A673 (cell line): ENCODE data around the gene CIAO3. TPM values are rescaled to one million over a fixed set of nuclear protein-coding genes. Genes with fewer than 3 reads are reported as not detected.

Experiments
- BruUV-seq: library from RNA; stranded (reverse); fragments of 400-500 nt; replicated peaks from 2 replicates; lab custom pipeline; 2021; lab: Mats Ljungman, UMichigan
- CTCF ChIA-PET: fragments of 300-600 bp; sonication (Branson Sonifier 250); formaldehyde crosslinking; loops from one replicate; lab custom pipeline; 2022; ENCODE audit warnings: antibody characterized with exemption; lab: Charles Lee
- POLR2A ChIA-PET: fragments of 300-600 bp; sonication (Branson Sonifier 250); formaldehyde crosslinking; loops from one replicate; lab custom pipeline; 2022; ENCODE audit warnings: antibody characterized with exemption; ENCODE audit not compliant: low non-redundant PET; lab: Charles Lee
- DNase-seq: peaks from one replicate; pipeline ENCODE4 v3.0.0-alpha.2; 2015; ENCODE audit warnings: low spot score
- H3K27ac ChIP-seq: fragments of 200-600 bp; sonication (generic); 2 replicates; pipeline ENCODE4 v1.5.1; 2016; ENCODE audit warnings: mixed run types, low read depth, mild to moderate bottlenecking, mixed read lengths, antibody characterized with exemption, low read length; ENCODE audit not compliant: poor library complexity, severe bottlenecking
- H3K27me3 ChIP-seq: fragments of 200-600 bp; sonication (generic); replicated peaks from 2 replicates; pipeline ENCODE4 v1.6.1; 2017; ENCODE audit warnings: mixed run types, low read depth, mild to moderate bottlenecking, mixed read lengths, antibody characterized with exemption, low read length; ENCODE audit not compliant: insufficient read depth, poor library complexity
- H3K36me3 ChIP-seq: fragments of 200-600 bp; sonication (generic); 2 replicates; pipeline ENCODE4 v1.6.1; 2016; ENCODE audit warnings: mixed run types, mild to moderate bottlenecking, mixed read lengths, antibody characterized with exemption, low read length; ENCODE audit not compliant: insufficient read depth, poor library complexity, severe bottlenecking
- H3K4me1 ChIP-seq: fragments of 200-600 bp; sonication (generic); 2 replicates; pipeline ENCODE4 v1.6.1; 2017; ENCODE audit warnings: mixed run types, mild to moderate bottlenecking, mixed read lengths, antibody characterized with exemption, low read length; ENCODE audit not compliant: insufficient read depth, poor library complexity, severe bottlenecking
- H3K4me3 ChIP-seq: fragments of 200-600 bp; sonication (generic); 2 replicates; pipeline ENCODE4 v1.5.1; 2016; ENCODE audit warnings: low read depth, mixed run types, mild to moderate bottlenecking, mixed read lengths, low read length; ENCODE audit not compliant: poor library complexity, severe bottlenecking
- H3K9me3 ChIP-seq: fragments of 200-600 bp; sonication (generic); 2 replicates; pipeline ENCODE4 v1.6.1; 2016; ENCODE audit warnings: mixed run types, low read depth, mild to moderate bottlenecking, mixed read lengths, antibody characterized with exemption, low read length; ENCODE audit not compliant: poor library complexity, severe bottlenecking
- EZH2 ChIP-seq: fragments of 200-600 bp; sonication (generic); IDR thresholded peaks from 2 replicates; pipeline ENCODE4 v1.6.1; 2017; ENCODE audit warnings: borderline replicate concordance, low read depth, mild to moderate bottlenecking, mixed read lengths, antibody characterized with exemption, low read length; ENCODE audit not compliant: poor library complexity, severe bottlenecking
- intact Hi-C: fragments of 100-400 bp; cut with micrococcal nuclease; formaldehyde crosslinking; loops from one replicate; pipeline ENCODE4 v1.10.0; 2022; ENCODE audit not compliant: unreplicated experiment
- total RNA-seq: library from RNA; stranded (reverse); gene quantifications from 2 replicates; pipeline ENCODE4 v1.2.3, GENCODE V29; 2021
- TF ChIP-seq, protein P1 (sequence below): fragments of 300-800, 200-600 bp; sonication (generic); conservative IDR thresholded peaks from 2 replicates; pipeline ENCODE4 v1.5.1; 2017; ENCODE audit warnings: low read depth, mild to moderate bottlenecking, antibody characterized with exemption, low read length, moderate library complexity, mixed read lengths

The CIAO3 gene
- total RNA-seq, 1 experiment from 2014 or later: 48.4 TPM

DNA sequence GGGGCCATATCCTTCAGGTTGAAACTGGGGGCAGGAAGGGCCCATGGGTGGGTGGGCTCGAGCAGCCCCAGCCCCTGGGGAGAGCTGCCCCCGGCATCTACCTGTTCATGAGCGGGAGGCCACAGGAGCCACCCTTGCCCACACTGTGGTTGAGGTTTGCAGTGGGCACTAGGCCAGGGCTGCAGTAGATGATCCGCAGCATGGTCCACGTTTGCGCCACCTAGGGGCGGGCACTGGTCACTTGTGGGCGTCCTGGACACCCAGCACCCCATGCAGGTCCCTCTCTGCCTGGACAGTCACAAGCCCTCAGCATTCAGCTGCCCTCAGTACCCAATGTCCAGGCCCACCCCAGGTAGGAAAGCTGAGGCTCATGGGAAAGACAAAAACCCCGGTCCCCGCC, 54.8 kb downstream of the CIAO3 start:
- no peak for DNase-seq
- Histone ChIP-seq H3K36me3 (peaks cover 27% of the 10 kb centered on the region), H3K27me3 (no peaks in the 10 kb centered on the region), H3K27ac (no peak overlapping the region), H3K4me1 (peaks cover 31% of the 10 kb centered on the region), H3K4me3 (no peak overlapping the region), H3K9me3 (no peaks in the 10 kb centered on the region)
- no TSS peak for BruUV-seq
- CTCF ChIA-PET: no interaction called here
- POLR2A ChIA-PET: no interaction called here
- TF ChIP-seq EZH2: no peak
- TF ChIP-seq, protein P1, sequence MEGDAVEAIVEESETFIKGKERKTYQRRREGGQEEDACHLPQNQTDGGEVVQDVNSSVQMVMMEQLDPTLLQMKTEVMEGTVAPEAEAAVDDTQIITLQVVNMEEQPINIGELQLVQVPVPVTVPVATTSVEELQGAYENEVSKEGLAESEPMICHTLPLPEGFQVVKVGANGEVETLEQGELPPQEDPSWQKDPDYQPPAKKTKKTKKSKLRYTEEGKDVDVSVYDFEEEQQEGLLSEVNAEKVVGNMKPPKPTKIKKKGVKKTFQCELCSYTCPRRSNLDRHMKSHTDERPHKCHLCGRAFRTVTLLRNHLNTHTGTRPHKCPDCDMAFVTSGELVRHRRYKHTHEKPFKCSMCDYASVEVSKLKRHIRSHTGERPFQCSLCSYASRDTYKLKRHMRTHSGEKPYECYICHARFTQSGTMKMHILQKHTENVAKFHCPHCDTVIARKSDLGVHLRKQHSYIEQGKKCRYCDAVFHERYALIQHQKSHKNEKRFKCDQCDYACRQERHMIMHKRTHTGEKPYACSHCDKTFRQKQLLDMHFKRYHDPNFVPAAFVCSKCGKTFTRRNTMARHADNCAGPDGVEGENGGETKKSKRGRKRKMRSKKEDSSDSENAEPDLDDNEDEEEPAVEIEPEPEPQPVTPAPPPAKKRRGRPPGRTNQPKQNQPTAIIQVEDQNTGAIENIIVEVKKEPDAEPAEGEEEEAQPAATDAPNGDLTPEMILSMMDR: peak; percentile 64
- intact Hi-C loops: loop anchor here (5.0 kb wide), 1 partner anchor 294 kb away; no protein-coding TSS in a partner anchor

DNA sequence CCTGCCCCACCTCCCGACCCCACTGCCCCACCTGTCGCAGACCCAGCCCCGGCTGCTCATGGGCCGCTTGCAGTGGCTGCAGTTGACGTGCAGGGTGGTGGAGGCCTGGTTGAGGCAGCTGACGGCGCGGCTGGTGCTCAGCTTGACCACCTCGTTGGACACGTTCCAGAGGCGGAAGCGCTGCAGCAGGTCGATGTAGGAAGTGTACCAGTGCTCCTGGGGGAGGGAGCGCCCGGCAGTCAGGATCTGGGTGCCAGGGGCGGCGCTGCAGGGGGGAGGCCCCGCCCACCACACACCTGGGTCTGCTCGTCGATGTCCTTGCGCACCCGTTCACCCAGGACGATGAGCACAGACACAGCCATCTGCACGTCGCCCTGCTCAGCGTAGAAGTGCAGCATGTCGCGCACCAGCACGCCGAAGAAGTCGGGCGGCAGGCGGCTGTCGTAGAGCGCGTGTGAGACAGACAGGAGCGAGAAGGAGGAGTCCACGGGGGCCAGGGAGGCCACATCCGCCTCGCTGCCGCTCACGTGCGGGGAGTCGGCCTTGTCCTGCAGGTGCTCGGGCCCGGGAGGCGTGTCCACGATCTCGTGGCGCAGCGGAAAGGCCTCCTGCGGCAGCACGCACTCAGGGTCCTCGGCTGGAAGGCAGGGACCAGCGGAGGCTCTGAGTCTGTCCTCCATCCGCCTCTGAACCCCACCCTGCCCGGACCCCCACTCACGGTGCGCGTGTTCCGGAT, 55.7 kb downstream of the CIAO3 start:
- CTCF ChIA-PET: no interaction called here
- BruUV-seq: no TSS peak
- intact Hi-C loops: loop anchor here (5.0 kb wide), 1 partner anchor 293 kb away; no protein-coding TSS in a partner anchor
- DNase-seq: no peak
- POLR2A ChIA-PET: no interaction called here
- TF ChIP-seq, protein P1: no peak
- H3K27ac ChIP-seq: no peak overlapping the region
- H3K27me3 ChIP-seq: no peaks in the 10 kb centered on the region
- H3K4me1 ChIP-seq: peaks cover 32% of the 10 kb centered on the region
- no peak overlapping the region for H3K4me3 ChIP-seq
- H3K36me3 ChIP-seq: peaks cover 27% of the 10 kb centered on the region
- H3K9me3 ChIP-seq: no peaks in the 10 kb centered on the region

DNA sequence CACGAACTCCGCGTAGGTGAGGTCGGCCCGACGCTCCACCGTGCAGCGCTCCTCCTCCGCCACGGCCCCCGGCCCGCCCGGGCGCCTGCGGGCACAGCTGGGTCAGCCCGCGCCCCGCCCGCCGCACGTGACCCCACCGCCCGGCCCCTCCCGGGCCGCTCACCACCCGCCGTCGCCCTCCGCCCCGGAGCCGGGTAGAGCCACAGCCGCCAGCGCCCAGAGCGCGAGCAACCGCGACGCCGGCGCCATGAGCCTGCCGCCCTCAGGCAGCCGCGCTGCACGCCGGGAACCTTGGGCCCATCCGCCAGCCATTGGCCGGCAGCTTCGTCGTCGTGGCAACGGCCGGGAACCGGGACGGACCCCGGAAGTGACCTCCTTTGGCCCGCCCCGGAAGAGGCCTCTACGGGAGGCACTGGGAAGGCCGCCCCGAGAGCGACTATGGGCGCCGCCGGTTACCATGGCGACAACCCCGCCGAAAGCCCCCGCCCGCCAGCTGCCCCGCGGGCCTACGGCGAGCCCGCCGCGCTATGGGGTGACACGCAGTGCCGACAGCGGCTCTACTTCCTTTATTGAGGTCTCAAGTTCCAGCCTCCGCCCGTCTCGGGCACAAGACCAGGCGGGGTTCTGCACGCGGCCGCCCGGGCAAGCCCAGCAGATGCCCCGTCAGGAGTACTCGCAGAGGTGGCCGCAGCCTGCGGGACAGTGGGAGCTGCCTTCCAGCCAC, 56.6 kb downstream of the CIAO3 start, which contains the start of gene JMJD8:
Gene JMJD8 (minus strand): TSS at position 264 of the 724 bp plus-strand sequence. CDS start 15 bp downstream, at position 249.
- no TSS peak for BruUV-seq
- Histone ChIP-seq H3K27me3 (no peaks in the 10 kb centered on the region), H3K36me3 (peaks cover 27% of the 10 kb centered on the region), H3K9me3 (no peaks in the 10 kb centered on the region), H3K27ac (peak within 1 kb of the TSS; percentile 86), H3K4me3 (peak within 1 kb of the TSS; percentile 63), H3K4me1 (peaks cover 33% of the 10 kb centered on the region)
- intact Hi-C loops: no loop called here
- TF ChIP-seq, protein P1: no peak
- no peak for TF ChIP-seq EZH2
- POLR2A ChIA-PET: no interaction called here
- DNase-seq: peak; percentile 98
- CTCF ChIA-PET: no interaction called here
